OCI-LY1 (cell line): ENCODE data around the gene CERS6.

Experiments used
- CTCF ChIP-seq: fragments of 200-600 bp; sonication (generic), shearing (Covaris generic); IDR thresholded peaks from 2 replicates; pipeline ENCODE4 v1.5.1; 2017; ENCODE audit warnings: mild to moderate bottlenecking, antibody characterized with exemption, low read length, moderate library complexity, mixed read lengths
- EZH2 ChIP-seq: fragments of 200-600 bp; sonication (generic), shearing (Covaris generic); IDR thresholded peaks from 2 replicates; pipeline ENCODE4 v1.8.0; 2017; ENCODE audit warnings: borderline replicate concordance, mixed run types, mild to moderate bottlenecking, antibody characterized with exemption, low read length, moderate library complexity, mixed read lengths

GRCh38 chr2:168794968-168795367 lies 338.9 kb downstream of the CERS6 start:
- no peak for TF ChIP-seq CTCF
- TF ChIP-seq EZH2 = no peak
